GM12878 (cell line): ENCODE measurements around the gene GTPBP10.

ENCODE experiments used
- CHD2 ChIP-seq: IDR thresholded peaks from 2 replicates; pipeline ENCODE4 v1.6.1; 2011; ENCODE audit warnings: low read depth, low read length, improper control_type of control experiment, borderline replicate concordance
- CTCF ChIP-seq, 3 experiments: IDR thresholded peaks in 2 of 3; conservative IDR thresholded peaks in 1 of 3; 2 replicates each; pipeline ENCODE4 v1.5.1; 2011; ENCODE audit warnings: low read depth in 3 of 3, low read length in 3 of 3, mild to moderate bottlenecking in 3 of 3, control low read depth in 2 of 3, moderate library complexity in 2 of 3, inconsistent platforms in 1 of 3, mixed read lengths in 1 of 3; ENCODE audit not compliant: control insufficient read depth in 2 of 3, insufficient read depth in 1 of 3; ENCODE audit errors: extremely low read depth in 1 of 3
- IRF3 ChIP-seq: fragments of 450-650 bp; IDR thresholded peaks from 2 replicates; pipeline ENCODE4 v1.6.1; 2014; ENCODE audit warnings: mild to moderate bottlenecking
- MYC ChIP-seq: IDR thresholded peaks from 2 replicates; pipeline ENCODE4 v1.6.1; 2011; ENCODE audit warnings: mild to moderate bottlenecking, low read length, moderate library complexity, inconsistent platforms; ENCODE audit not compliant: insufficient read depth, insufficient replicate concordance, insufficient read length, severe bottlenecking
- RAD21 ChIP-seq: IDR thresholded peaks from 2 replicates; pipeline ENCODE4 v1.6.1; 2011; ENCODE audit warnings: mild to moderate bottlenecking, low read depth, low read length, moderate library complexity; ENCODE audit not compliant: insufficient read depth
- TCF12 ChIP-seq: IDR thresholded peaks from 2 replicates; pipeline ENCODE4 v1.6.1; 2011; ENCODE audit warnings: low read depth, mild to moderate bottlenecking, low read length
- ZBED1 ChIP-seq: IDR thresholded peaks from 2 replicates; pipeline ENCODE4 v1.6.1; 2016; ENCODE audit warnings: borderline replicate concordance
- ZNF274 ChIP-seq: IDR thresholded peaks from one replicate; pipeline ENCODE4 v1.8.0; 2011; ENCODE audit not compliant: insufficient read length, insufficient read depth

GRCh38 chr7:90407484-90407821, 60.9 kb downstream of the GTPBP10 start:
- TF ChIP-seq MYC (no peak), RAD21 (no peak), IRF3 (no peak), TCF12 (no peak), ZBED1 (no peak), CTCF (IDR thresholded peaks at IDR 0.05 in 2 of 3, conservative IDR thresholded peaks at IDR 0.05 in 1 of 3; ENCODE audit: control insufficient read depth in 2 of 3, extremely low read depth in 1 of 3, insufficient read depth in 1 of 3, low read depth in 3 of 3, low read length in 3 of 3) (no peak), ZNF274 (no peak), CHD2 (no peak)
